ENCODE data around the gene TMTC1.

The TMTC1 gene

DNA sequence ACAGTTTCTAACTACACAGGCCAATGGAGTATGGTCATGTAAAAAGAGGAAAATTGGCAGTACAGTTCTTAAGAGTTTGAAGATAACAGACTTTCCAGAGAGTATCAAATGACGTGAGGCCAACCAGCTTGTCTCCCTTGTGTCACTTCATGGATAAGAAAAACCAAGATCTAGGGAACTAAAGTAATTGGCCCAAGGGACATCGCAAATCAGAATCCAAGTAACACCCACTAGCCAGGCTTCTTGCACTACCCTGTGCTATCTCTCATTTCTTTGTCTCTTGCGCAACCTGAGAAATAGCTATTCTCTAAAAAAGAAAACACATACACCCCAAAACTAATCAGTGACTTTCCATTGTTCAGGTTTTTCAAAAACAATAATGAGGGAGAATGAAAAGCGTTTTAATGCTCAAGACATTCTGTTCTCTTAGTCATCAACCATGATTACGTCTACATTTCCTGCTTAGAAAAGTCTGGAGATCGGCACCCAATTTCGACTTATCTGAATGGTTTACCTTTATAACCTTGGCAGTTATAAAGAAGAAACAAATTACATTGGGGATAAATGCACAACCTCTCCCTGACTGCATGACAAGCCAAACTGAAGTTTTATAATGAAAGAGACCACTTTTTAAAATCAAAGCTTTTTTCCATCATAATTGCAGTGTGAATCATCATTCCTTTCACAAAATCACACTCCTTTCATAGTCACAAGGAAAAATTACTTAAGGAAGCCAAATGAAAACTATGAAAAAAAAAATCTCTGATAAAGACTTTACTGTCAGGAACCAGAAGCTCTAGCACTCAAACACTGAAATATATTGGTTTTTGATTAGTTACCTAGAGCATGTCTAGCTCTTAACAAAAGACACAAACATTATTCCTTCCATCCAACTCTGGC lies 42.1 kb downstream of the TMTC1 start:
- no peak for DNase-seq (ENCODE audit: low read depth in 3 of 3)

DNA sequence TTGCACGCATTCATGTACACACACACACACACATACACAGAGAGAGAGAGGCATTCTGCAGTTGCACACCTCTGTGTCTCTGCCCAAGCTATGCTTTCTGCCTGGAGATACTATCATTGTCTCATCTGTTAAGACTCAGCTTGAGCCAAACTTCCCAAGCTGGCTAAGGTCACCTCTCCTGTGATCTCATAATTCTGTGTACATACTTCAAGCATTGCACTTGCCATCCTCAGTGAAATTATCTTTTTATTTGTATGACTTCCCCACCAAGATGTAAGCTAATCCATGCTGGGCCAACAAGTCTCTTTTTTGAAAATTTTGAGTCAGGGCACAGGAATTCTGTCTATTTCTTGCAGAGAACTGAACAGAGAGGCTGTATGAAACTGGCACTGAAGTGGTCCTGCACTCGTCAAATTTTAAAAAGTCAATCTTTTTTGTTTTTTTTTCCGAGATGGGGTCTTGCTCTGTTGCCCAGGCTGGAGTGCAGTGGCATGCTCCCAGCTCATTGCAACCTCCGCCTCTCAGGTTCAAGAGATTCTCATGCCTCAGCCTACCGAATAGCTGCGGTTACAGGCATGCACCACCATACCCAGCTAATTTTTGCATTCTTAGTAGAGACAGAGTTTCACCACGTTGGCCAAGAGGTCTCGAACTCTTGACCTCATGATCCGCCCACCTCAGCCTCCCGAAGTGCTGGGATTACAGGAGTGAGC lies 44.3 kb downstream of the TMTC1 start:
- DNase-seq (ENCODE audit: low read depth in 3 of 3): no peak

GRCh38 chr12:29738365-29738764 lies 45.4 kb downstream of the TMTC1 start:
- DNase-seq (ENCODE audit: low read depth in 3 of 3): no peak

- DNase-seq (ENCODE audit: low read depth in 3 of 3): no peak
Observed at GRCh38 chr12:29737644-29738043, 46.1 kb downstream of the TMTC1 start.

- DNase-seq (ENCODE audit: low read depth in 3 of 3): no peak
Observed at GRCh38 chr12:29735604-29736003, 48.1 kb downstream of the TMTC1 start.

GRCh38 chr12:29734734-29735133 lies 49.0 kb downstream of the TMTC1 start:
- DNase-seq (ENCODE audit: low read depth in 3 of 3): no peak

GRCh38 chr12:29734305-29734704 lies 49.4 kb downstream of the TMTC1 start:
- DNase-seq (ENCODE audit: low read depth in 3 of 3): no peak

- no peak for DNase-seq (ENCODE audit: low read depth in 3 of 3)
Observed at GRCh38 chr12:29733501-29733900, 50.2 kb downstream of the TMTC1 start.

- no peak for DNase-seq (ENCODE audit: low read depth in 3 of 3)
Observed at GRCh38 chr12:29733060-29733459, 50.7 kb downstream of the TMTC1 start.

DNA sequence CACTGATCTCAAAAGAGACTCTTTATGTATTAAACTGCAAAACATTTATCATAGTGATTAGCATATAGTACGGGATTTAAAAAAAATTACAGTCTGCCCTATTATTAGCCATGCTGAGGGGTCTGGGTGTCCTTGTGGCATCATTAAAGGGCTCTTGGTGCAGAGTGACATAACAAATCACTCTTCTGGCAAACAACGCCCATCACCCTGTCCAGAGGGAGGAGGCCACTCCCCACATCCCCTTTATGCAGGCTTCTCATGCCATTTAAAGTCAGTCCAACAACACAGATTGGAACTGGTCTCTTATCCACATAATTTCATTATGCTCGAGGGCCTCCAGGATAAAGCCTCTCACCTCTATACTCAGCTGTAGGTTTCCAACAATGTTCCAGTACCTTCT lies 51.1 kb downstream of the TMTC1 start:
- DNase-seq (ENCODE audit: low read depth in 3 of 3): no peak

DNA sequence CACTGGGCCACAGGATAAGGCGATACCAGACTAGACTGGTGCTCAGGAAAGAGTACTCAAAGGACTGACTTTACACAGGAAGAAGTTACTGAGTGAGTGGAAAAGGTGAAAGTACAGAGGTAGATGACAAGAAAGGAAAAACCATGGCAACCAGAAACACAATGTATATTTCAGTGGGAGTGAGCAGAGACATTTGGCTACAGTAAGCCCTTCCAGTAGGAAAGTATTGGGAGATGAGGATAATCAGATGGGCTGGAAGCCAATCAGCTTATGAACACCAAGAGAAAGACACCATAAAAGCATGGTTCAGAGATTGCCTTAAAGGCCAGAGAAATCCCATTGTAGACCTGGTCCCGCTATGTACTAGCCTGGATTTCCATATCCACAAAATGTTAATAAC lies 51.6 kb downstream of the TMTC1 start:
- DNase-seq (ENCODE audit: low read depth in 3 of 3): no peak

DNA sequence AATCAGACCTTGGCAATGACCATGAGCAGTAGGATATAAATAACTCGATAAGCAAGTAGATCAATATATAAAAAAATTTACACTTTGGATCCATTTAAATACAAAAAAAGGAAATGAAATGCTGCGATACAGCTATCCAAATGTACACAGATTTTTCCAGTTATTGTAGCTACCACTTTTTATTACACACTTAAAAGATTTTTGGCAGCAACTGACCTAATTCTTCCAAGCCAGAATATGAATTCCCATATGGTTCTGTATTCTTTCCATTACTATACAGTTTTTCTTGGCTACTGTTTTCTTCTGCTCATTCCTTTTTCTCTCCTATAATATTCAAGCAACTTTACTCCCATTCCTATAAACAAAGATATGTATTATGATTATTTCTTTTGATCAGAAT lies 52.2 kb downstream of the TMTC1 start:
- no peak for DNase-seq (ENCODE audit: low read depth in 3 of 3)

DNA sequence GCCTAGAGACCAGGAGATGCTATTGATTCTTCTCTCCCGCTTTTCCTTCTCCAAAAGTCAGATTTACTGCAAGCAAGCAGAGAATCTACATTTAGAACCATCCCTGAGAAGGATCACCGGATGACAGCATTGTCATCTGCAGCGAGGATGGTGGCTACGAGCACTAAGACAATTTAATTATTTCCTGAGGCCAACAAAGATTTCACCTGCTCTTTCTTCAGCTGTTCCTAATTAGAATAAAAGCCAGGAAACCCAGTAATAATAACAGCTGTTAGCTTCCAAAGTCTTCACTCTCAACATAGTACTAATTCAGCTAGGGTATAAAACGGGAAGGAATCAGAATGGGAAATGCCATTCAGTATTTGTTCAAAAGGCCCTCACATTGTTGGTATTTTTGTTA lies 53.3 kb downstream of the TMTC1 start:
- DNase-seq (ENCODE audit: low read depth in 3 of 3): no peak

DNA sequence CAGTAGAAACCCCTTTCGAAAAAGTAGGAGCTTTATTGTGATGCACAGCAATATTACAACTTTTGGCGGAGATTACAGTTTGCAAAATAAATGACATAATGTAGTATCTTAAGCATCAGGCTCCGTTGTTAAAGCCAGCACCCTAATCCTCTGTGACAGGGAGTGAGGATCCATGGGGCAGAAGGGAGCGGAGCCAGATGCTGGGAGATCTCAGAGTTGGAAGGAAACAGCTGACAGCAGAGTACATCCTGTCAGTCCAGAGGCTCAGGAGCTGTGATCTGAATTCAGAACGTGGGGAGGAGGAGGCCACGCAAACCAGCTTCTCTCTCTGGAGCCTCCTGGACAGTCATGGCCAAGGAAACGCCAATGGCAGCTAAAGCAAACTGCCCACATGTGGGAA lies 55.7 kb downstream of the TMTC1 start:
- no peak for DNase-seq (ENCODE audit: low read depth in 3 of 3)

GRCh38 chr12:29726741-29727348 lies 56.9 kb downstream of the TMTC1 start:
- no peak for DNase-seq (ENCODE audit: low read depth in 3 of 3)

GRCh38 chr12:29726321-29726692 lies 57.4 kb downstream of the TMTC1 start:
- no peak for DNase-seq (ENCODE audit: low read depth in 3 of 3)

- no peak for DNase-seq (ENCODE audit: low read depth in 3 of 3)
Observed at GRCh38 chr12:29725587-29726320, 58.0 kb downstream of the TMTC1 start.

GRCh38 chr12:29722164-29722563 lies 61.6 kb downstream of the TMTC1 start:
- no peak for DNase-seq (ENCODE audit: low read depth in 3 of 3)

DNA sequence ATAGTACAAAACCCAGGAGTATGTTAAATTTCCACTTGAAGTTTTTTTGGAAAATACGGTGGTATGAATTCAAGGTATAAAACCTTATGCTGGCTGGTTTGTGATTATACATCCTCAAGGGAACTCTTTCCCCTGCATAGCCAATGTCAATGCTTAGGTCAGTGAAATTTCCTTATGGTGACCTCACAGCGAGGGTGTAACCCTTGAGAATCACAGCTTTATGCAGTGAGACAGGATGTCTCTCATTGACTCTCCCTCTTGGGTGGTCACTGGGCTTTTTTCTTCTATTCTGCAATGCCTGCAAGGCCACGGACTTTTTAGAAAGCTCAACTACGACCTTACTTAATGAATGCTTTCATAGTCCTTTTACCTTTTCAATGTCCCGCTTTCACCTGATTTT lies 64.4 kb downstream of the TMTC1 start:
- DNase-seq (ENCODE audit: low read depth in 3 of 3): no peak

- no peak for DNase-seq (ENCODE audit: low read depth in 3 of 3)
Observed at GRCh38 chr12:29717540-29718100, 66.1 kb downstream of the TMTC1 start.

DNA sequence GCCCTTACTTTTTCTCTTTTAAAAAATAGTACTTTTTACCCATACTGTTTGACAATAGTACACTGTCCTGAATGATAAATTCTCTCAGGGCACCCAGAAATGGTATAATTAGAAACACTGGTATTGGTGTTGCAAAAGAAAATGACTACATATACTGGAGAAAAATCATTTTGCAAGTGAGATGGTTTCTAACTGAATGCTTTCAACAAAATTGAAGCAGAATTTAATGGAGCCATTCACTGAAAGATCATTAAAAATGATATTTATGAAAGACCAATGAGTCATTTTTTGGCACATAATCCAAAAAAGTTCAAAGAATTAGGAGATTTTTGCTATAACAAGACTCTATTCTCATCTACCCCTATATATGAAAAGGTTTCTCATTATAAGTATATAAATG lies 68.8 kb downstream of the TMTC1 start:
- DNase-seq (ENCODE audit: low read depth in 3 of 3): no peak

DNA sequence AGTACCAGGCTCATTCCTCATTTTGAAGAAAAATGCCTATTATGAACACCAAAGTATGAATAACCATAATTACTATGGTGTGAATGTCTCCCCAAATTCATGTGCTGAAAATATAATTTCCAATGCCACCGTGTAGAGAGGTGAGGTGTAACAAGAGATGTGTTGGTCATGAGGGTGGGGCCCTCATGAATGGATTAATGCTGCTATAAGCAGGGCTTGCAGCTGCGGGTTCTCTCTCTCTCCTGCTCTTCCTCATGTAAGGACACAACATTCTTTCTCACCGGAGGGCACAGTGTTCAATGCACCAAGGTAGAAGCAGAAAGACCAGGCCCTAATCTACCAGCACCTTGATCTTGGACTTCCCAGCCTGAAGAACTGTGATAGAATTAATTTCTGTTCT lies 70.0 kb downstream of the TMTC1 start:
- DNase-seq (ENCODE audit: low read depth in 3 of 3): no peak

Measured in stimulated activated CD4-positive, alpha-beta T cell treated with anti-CD3 and anti-CD28 coated beads, TNF-alpha, amount 100 ng/mL, for 48 hours (primary cell).